H1 (cell line): ENCODE results near the gene LAS1L. TPM values are rescaled to one million over a fixed set of nuclear protein-coding genes. Genes with fewer than 3 reads are reported as not detected.

Experiments used
- CTCF ChIA-PET: fragments of 300-600 bp; sonication (Branson Sonifier 250); formaldehyde crosslinking; loops from one replicate; lab custom pipeline; 2021; ENCODE audit not compliant: partially characterized antibody; lab: Charles Lee
- POLR2A ChIA-PET: fragments of 300-600 bp; sonication (Branson Sonifier 250); formaldehyde crosslinking; loops from one replicate; lab custom pipeline; 2021; ENCODE audit warnings: inconsistent platforms; ENCODE audit not compliant: partially characterized antibody; lab: Charles Lee
- DNase-seq, 2 experiments: peaks; one replicate each; pipeline versions ENCODE4 v3.0.0 to v3.0.0-alpha.2; 2010 to 2022; ENCODE audit warnings: low spot score in 2 of 2, low read depth in 1 of 2, mixed read lengths in 1 of 2
- FAIRE-seq: peaks from 2 replicates; lab custom pipeline; 2011; peaks lifted over from hg19 to GRCh38; lab: Jason Lieb, UNC
- H2AFZ ChIP-seq: 2 replicates; pipeline ENCODE4 v1.8.1; 2012; ENCODE audit warnings: low read length, inconsistent platforms
- H2AK5ac ChIP-seq: 2 replicates; pipeline ENCODE4 v1.6.1; 2013; ENCODE audit warnings: low read depth, low read length
- H2BK120ac ChIP-seq: replicated peaks from 2 replicates; pipeline ENCODE3; 2013; ENCODE audit warnings: low read depth, low read length, inconsistent platforms
- H2BK12ac ChIP-seq: 2 replicates; pipeline ENCODE4 v1.6.1; 2013; ENCODE audit warnings: low read depth, low read length
- H2BK15ac ChIP-seq: 2 replicates; pipeline ENCODE4 v1.6.1; 2013; ENCODE audit warnings: low read length
- H2BK20ac ChIP-seq: 2 replicates; pipeline ENCODE4 v1.6.1; 2013; ENCODE audit warnings: low read length
- H2BK5ac ChIP-seq: 2 replicates; pipeline ENCODE4 v1.6.1; 2013; ENCODE audit warnings: low read depth, low read length
- H3K14ac ChIP-seq: 2 replicates; pipeline ENCODE4 v1.6.1; 2013; ENCODE audit warnings: inconsistent platforms; ENCODE audit not compliant: insufficient read length
- H3K18ac ChIP-seq: 2 replicates; pipeline ENCODE4 v1.6.1; 2013; ENCODE audit warnings: low read length; ENCODE audit errors: extremely low read depth
- H3K23ac ChIP-seq: 2 replicates; pipeline ENCODE4 v1.6.1; 2013; ENCODE audit warnings: inconsistent platforms; ENCODE audit not compliant: insufficient read length
- H3K23me2 ChIP-seq: 2 replicates; pipeline ENCODE4 v1.6.1; 2013; ENCODE audit warnings: low read depth, low read length
- H3K27ac ChIP-seq: 2 replicates; pipeline ENCODE4 v1.6.1; 2011; ENCODE audit warnings: low read depth, low read length, inconsistent platforms
- H3K27me3 ChIP-seq, 4 experiments: replicated peaks in 1 of 4; 1 replicate in 1 of 4; 2 replicates in 3 of 4; pipeline versions ENCODE4 v1.6.1 to v1.8.1; 2011 to 2013; ENCODE audit warnings: low read length in 3 of 4, mild to moderate bottlenecking in 3 of 4, inconsistent platforms in 2 of 4, mixed read lengths in 2 of 4, moderate library complexity in 1 of 4; ENCODE audit not compliant: control insufficient read depth in 3 of 4, insufficient read depth in 3 of 4; ENCODE audit errors: extremely low read depth in 1 of 4
- H3K36me3 ChIP-seq, 4 experiments: 2 replicates each; pipeline versions ENCODE4 v1.6.1 to v1.8.1; 2011 to 2013; ENCODE audit warnings: mild to moderate bottlenecking in 4 of 4, low read length in 3 of 4, moderate library complexity in 2 of 4, control low read depth in 1 of 4, inconsistent platforms in 1 of 4; ENCODE audit not compliant: insufficient read depth in 4 of 4, control insufficient read depth in 2 of 4
- H3K4ac ChIP-seq: replicated peaks from 2 replicates; pipeline ENCODE3; 2013; ENCODE audit warnings: low read length, low read depth, mixed read lengths, inconsistent platforms; ENCODE audit not compliant: insufficient read length
- H3K4me1 ChIP-seq, 4 experiments: replicated peaks in 1 of 4; 1 replicate in 1 of 4; 2 replicates in 3 of 4; pipeline versions ENCODE4 v1.6.1 to v1.8.1; 2011 to 2013; ENCODE audit warnings: low read length in 3 of 4, inconsistent platforms in 2 of 4, mixed read lengths in 1 of 4; ENCODE audit not compliant: insufficient read depth in 4 of 4, control insufficient read depth in 3 of 4
- H3K4me2 ChIP-seq, 2 experiments: 2 replicates each; pipeline versions ENCODE4 v1.6.1 to v1.8.1; 2011 to 2013; ENCODE audit warnings: low read depth in 2 of 2, low read length in 2 of 2, control low read depth in 1 of 2, inconsistent platforms in 1 of 2, mild to moderate bottlenecking in 1 of 2; ENCODE audit not compliant: insufficient read depth in 1 of 2
- H3K4me3 ChIP-seq, 4 experiments: fragments of 200-600, 300-600 bp in 1 of 4; sonication (generic), shearing (Covaris generic), sonication (Bioruptor Twin) in 1 of 4; 2 replicates each; pipeline versions ENCODE4 v1.5.1 to v1.8.1; 2011 to 2016; ENCODE audit warnings: low read length in 4 of 4, low read depth in 3 of 4, control low read depth in 2 of 4, inconsistent platforms in 2 of 4, mild to moderate bottlenecking in 2 of 4, mixed read lengths in 1 of 4, moderate library complexity in 1 of 4; ENCODE audit not compliant: insufficient read depth in 2 of 4; ENCODE audit errors: extremely low read depth in 1 of 4
- H3K56ac ChIP-seq: replicated peaks from 2 replicates; pipeline ENCODE3; 2013; ENCODE audit warnings: low read depth, mild to moderate bottlenecking, mixed read lengths, low read length, inconsistent platforms; ENCODE audit not compliant: insufficient read length
- H3K79me1 ChIP-seq: 2 replicates; pipeline ENCODE4 v1.6.1; 2013; ENCODE audit warnings: low read depth, low read length, control low read depth
- H3K79me2 ChIP-seq, 2 experiments: 2 replicates each; pipeline versions ENCODE4 v1.6.1 to v1.8.1; 2012 to 2013; ENCODE audit warnings: low read length in 2 of 2, mild to moderate bottlenecking in 2 of 2, inconsistent platforms in 1 of 2; ENCODE audit not compliant: insufficient read depth in 2 of 2, control insufficient read depth in 1 of 2
- H3K9ac ChIP-seq, 4 experiments: replicated peaks in 1 of 4; 1 replicate in 1 of 4; 2 replicates in 3 of 4; pipeline versions ENCODE4 v1.6.1 to v1.8.1; 2011 to 2013; ENCODE audit warnings: low read depth in 3 of 4, low read length in 3 of 4, control low read depth in 2 of 4, mild to moderate bottlenecking in 2 of 4, moderate library complexity in 2 of 4, inconsistent platforms in 1 of 4; ENCODE audit errors: extremely low read depth in 1 of 4
- H3K9me3 ChIP-seq, 2 experiments: 2 replicates each; pipeline versions ENCODE4 v1.6.1 to v1.8.1; 2012 to 2013; ENCODE audit warnings: mild to moderate bottlenecking in 2 of 2, moderate library complexity in 2 of 2, control low read depth in 1 of 2, inconsistent platforms in 1 of 2, low read depth in 1 of 2, low read length in 1 of 2, mixed read lengths in 1 of 2; ENCODE audit not compliant: insufficient read depth in 2 of 2
- H4K20me1 ChIP-seq, 2 experiments: replicated peaks in 1 of 2; 2 replicates each; pipeline versions ENCODE3 to v1.8.1; 2011 to 2013; ENCODE audit warnings: inconsistent platforms in 2 of 2, low read length in 2 of 2, mild to moderate bottlenecking in 1 of 2; ENCODE audit not compliant: insufficient read depth in 2 of 2, control insufficient read depth in 1 of 2
- H4K5ac ChIP-seq: 2 replicates; pipeline ENCODE4 v1.6.1; 2013; ENCODE audit warnings: low read length, low read depth, mixed read lengths, inconsistent platforms; ENCODE audit not compliant: insufficient read length
- H4K8ac ChIP-seq: 2 replicates; pipeline ENCODE4 v1.8.0; 2013; ENCODE audit warnings: mild to moderate bottlenecking, moderate library complexity, low read length, inconsistent platforms; ENCODE audit not compliant: insufficient read depth; ENCODE audit errors: extremely low read depth
- H4K91ac ChIP-seq: replicated peaks from 2 replicates; pipeline ENCODE3; 2013; ENCODE audit warnings: low read length, mixed read lengths, inconsistent platforms; ENCODE audit not compliant: insufficient read length
- ATF2 ChIP-seq: IDR thresholded peaks from 2 replicates; pipeline ENCODE4 v1.6.1; 2012; ENCODE audit warnings: low read length, inconsistent platforms
- KDM5A ChIP-seq: fragments of 200-600 bp; IDR thresholded peaks from 2 replicates; pipeline ENCODE4 v1.7.1; 2012; ENCODE audit warnings: mild to moderate bottlenecking, low read length, inconsistent platforms, mixed read lengths
- RXRA ChIP-seq: IDR thresholded peaks from 2 replicates; pipeline ENCODE4 v1.6.1; 2011; ENCODE audit warnings: low read depth, mild to moderate bottlenecking, low read length, moderate library complexity; ENCODE audit not compliant: insufficient read depth
- USF2 ChIP-seq: IDR thresholded peaks from 2 replicates; pipeline ENCODE4 v1.6.1; 2011; ENCODE audit warnings: low read length, improper control_type of control experiment
- WGBS, 2 experiments: shearing (Covaris generic) in 1 of 2; methylation state at CpG; one replicate each; pipeline versions ENCODE4 v1.1.6 to v1.1.7; 2013 to 2015; ENCODE audit warnings: low lambda C conversion rate in 2 of 2, mixed read lengths in 2 of 2, inconsistent platforms in 1 of 2, low coverage in 1 of 2, missing lambda C conversion rate in 1 of 2; ENCODE audit not compliant: insufficient replicate concordance in 2 of 2, insufficient coverage in 1 of 2, insufficient read length in 1 of 2; ENCODE audit errors: extremely low coverage in 1 of 2, missing lambda C conversion rate in 1 of 2; 5-methylcytosine and 5-hydroxymethylcytosine counted together
- polyA plus RNA-seq, 7 experiments: library from polyadenylated mRNA; depleted of rRNA in 3 of 7; stranded (reverse) in 5 of 7; unstranded in 2 of 7; fragments of >200 nt in 5 of 7; fragments of 200-250 nt in 2 of 7; gene quantifications; 1 replicate in 5 of 7; 2 replicates in 1 of 7; 4 replicates in 1 of 7; pipeline versions ENCODE4 v1.2.1 to v1.2.3, GENCODE V29; 2011 to 2013; ENCODE audit warnings: missing spikeins in 2 of 7, mixed read lengths in 2 of 7
- total RNA-seq: library from RNA; stranded (reverse); fragmentation: NEBNext Ultra II Directional; extraction: Animal tissue kit (Norgen Biotek cat#: 25700); gene quantifications from 2 replicates; pipeline ENCODE4 v1.2.1, GENCODE V29; 2021

LAS1L gene
- total and polyA plus RNA-seq, 2 of the 8 experiments (the other 6 are each of a cell fraction or from before 2014, with no cell fraction given), result 39.5 to 65.0 TPM

- H2BK5ac ChIP-seq, result no peak overlapping the region
- no peaks in the 10 kb centered on the region; the same call in 1 of the 2 replicates for H3K23me2 ChIP-seq
- no peak overlapping the region for H3K23ac ChIP-seq
- H2BK12ac ChIP-seq, result no peak overlapping the region
- no peak overlapping the region for H4K91ac ChIP-seq
- no peak overlapping the region for H2BK120ac ChIP-seq
- no peak overlapping the region for H2BK20ac ChIP-seq
- TF ChIP-seq ATF2 (no peak), KDM5A (no peak), RXRA (no peak), USF2 (no peak)
- ChIA-PET POLR2A (interaction anchor here (1.1 kb wide), 1 partner anchor 9 kb away, joined by 4 read pairs; no protein-coding TSS in a partner anchor), CTCF (no interaction called here)
- peaks cover 7 to 34% (median 18%) of the 10 kb centered on the region in 4 experiments; a peak in 6 of 8 replicates for H3K36me3 ChIP-seq
- no peak overlapping the region for H4K5ac ChIP-seq
- H3K9me3 ChIP-seq, result no peaks in the 10 kb centered on the region
- no peak overlapping the region for H2AFZ ChIP-seq
- WGBS, 2 experiments, result 92% methylated on average over 2 of the region's 3 CpGs; no CpG with 5 or more reads in 1 of the 2 experiments
- peaks cover 0 to 4% of the 10 kb centered on the region in 2 experiments for H4K20me1 ChIP-seq
- no peak overlapping the region for H2AK5ac ChIP-seq
- no peaks in the 10 kb centered on the region for H3K27me3 ChIP-seq
- H3K79me1 ChIP-seq, result no peaks in the 10 kb centered on the region
- no peak overlapping the region for H3K9ac ChIP-seq
- no peak overlapping the region for H3K4me2 ChIP-seq
- no peak overlapping the region for H3K4me3 ChIP-seq
- H3K14ac ChIP-seq, result no peak overlapping the region
- H3K27ac ChIP-seq, result no peak overlapping the region
- H3K56ac ChIP-seq, result no peak overlapping the region
- H3K4ac ChIP-seq, result no peak overlapping the region
- H3K18ac ChIP-seq, result no peak overlapping the region
- FAIRE-seq (no peak), DNase-seq (no peak)
- no peaks in the 10 kb centered on the region for H3K4me1 ChIP-seq
- H3K79me2 ChIP-seq, result no peaks in the 10 kb centered on the region
- no peak overlapping the region for H2BK15ac ChIP-seq
- H4K8ac ChIP-seq, result no peak overlapping the region
These were observed 17.8 kb downstream of the LAS1L start for GRCh38 chrX:65516756-65517155.
